HEK293T (cell line): Measurements from ENCODE around the gene PPP4C.

Experiments used
- BHLHE40 ChIP-seq: fragments of 450-650 bp; IDR thresholded peaks from 2 replicates; pipeline ENCODE4 v1.6.1; 2016; ENCODE audit warnings: mild to moderate bottlenecking, moderate library complexity, borderline replicate concordance
- CTBP1 ChIP-seq: fragments of 450-650 bp; IDR thresholded peaks from 2 replicates; pipeline ENCODE4 v1.6.1; 2016; ENCODE audit warnings: borderline replicate concordance
- ELF4 ChIP-seq: fragments of 450-650 bp; IDR thresholded peaks from 2 replicates; pipeline ENCODE4 v1.6.1; 2017; ENCODE audit warnings: antibody characterized with exemption
- FOXA1 ChIP-seq: fragments of 450-650 bp; IDR thresholded peaks from 2 replicates; pipeline ENCODE4 v1.6.1; 2016; ENCODE audit warnings: mild to moderate bottlenecking
- FOXK2 ChIP-seq: fragments of 450-650 bp; IDR thresholded peaks from 2 replicates; pipeline ENCODE4 v1.6.1; 2016; ENCODE audit warnings: mild to moderate bottlenecking
- FOXM1 ChIP-seq: fragments of 450-650 bp; IDR thresholded peaks from 2 replicates; pipeline ENCODE4 v1.6.1; 2017; ENCODE audit warnings: mild to moderate bottlenecking, borderline replicate concordance
- HDGF ChIP-seq: fragments of 450-650 bp; IDR thresholded peaks from 2 replicates; pipeline ENCODE4 v1.6.1; 2017; ENCODE audit warnings: antibody characterized with exemption, borderline replicate concordance
- LEF1 ChIP-seq: fragments of 450-650 bp; IDR thresholded peaks from 2 replicates; pipeline ENCODE4 v1.6.1; 2017; ENCODE audit warnings: mild to moderate bottlenecking, borderline replicate concordance
- NFRKB ChIP-seq: fragments of 450-650 bp; IDR thresholded peaks from 2 replicates; pipeline ENCODE4 v1.6.1; 2016; ENCODE audit warnings: mild to moderate bottlenecking, moderate library complexity
- SP1 ChIP-seq: fragments of 450-650 bp; IDR thresholded peaks from 2 replicates; pipeline ENCODE4 v1.6.1; 2017
- SUZ12 ChIP-seq: fragments of 450-650 bp; IDR thresholded peaks from 2 replicates; pipeline ENCODE4 v1.6.1; 2016; ENCODE audit warnings: mild to moderate bottlenecking
- TARDBP ChIP-seq: fragments of 450-650 bp; IDR thresholded peaks from 2 replicates; pipeline ENCODE4 v1.6.1; 2016
- ZNF384 ChIP-seq: fragments of 450-650 bp; IDR thresholded peaks from 2 replicates; pipeline ENCODE4 v1.6.1; 2016
- TF ChIP-seq, protein P1 (sequence below): fragments of 450-650 bp; IDR thresholded peaks from 2 replicates; pipeline ENCODE4 v1.6.1; 2016

GRCh38 chr16:30090610-30091331 lies 15.0 kb downstream of the PPP4C start:
- TF ChIP-seq FOXM1: no peak
- no peak for TF ChIP-seq SP1
- no peak for TF ChIP-seq FOXK2
- no peak for TF ChIP-seq LEF1
- no peak for TF ChIP-seq HDGF
- no peak for TF ChIP-seq CTBP1
- TF ChIP-seq ELF4: no peak
- TF ChIP-seq BHLHE40: no peak
- TF ChIP-seq NFRKB: no peak
- no peak for TF ChIP-seq SUZ12
- no peak for TF ChIP-seq TARDBP
- TF ChIP-seq, protein P1, sequence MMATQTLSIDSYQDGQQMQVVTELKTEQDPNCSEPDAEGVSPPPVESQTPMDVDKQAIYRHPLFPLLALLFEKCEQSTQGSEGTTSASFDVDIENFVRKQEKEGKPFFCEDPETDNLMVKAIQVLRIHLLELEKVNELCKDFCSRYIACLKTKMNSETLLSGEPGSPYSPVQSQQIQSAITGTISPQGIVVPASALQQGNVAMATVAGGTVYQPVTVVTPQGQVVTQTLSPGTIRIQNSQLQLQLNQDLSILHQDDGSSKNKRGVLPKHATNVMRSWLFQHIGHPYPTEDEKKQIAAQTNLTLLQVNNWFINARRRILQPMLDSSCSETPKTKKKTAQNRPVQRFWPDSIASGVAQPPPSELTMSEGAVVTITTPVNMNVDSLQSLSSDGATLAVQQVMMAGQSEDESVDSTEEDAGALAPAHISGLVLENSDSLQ: no peak
- TF ChIP-seq FOXA1: no peak
- no peak for TF ChIP-seq ZNF384
